Measurements from ENCODE around the gene NMNAT2. TPM values are rescaled to one million over a fixed set of nuclear protein-coding genes. Genes with fewer than 3 reads are reported as not detected.

NMNAT2 gene
- total and polyA plus RNA-seq, 2 of the 13 experiments (the other 11 are each of a cell fraction or from before 2014, with no cell fraction given): not detected

- in situ Hi-C loops (cut with HindIII; ENCODE audit: extremely low pct_ligation_motif_present, low pct_unique_long_range_greater_than_20kb): no loop called here
- Histone ChIP-seq H3K27ac (ENCODE audit: extremely low read length, insufficient read depth, low read length) (no peak overlapping the region), H3K79me2 (ENCODE audit: insufficient read depth, low read length) (no peaks in the 10 kb centered on the region), H4K20me1 (ENCODE audit: insufficient read depth, low read length) (no peaks in the 10 kb centered on the region), H3K9me3 (ENCODE audit: low read length) (no peaks in the 10 kb centered on the region), H3K27me3 (ENCODE audit: control insufficient read depth in 1 of 2, insufficient read depth in 2 of 2, low read length in 2 of 2) (no peaks in the 10 kb centered on the region), H2AFZ (ENCODE audit: low read length) (no peak overlapping the region), H3K36me3 (replicated peaks in 1 of 2; ENCODE audit: control insufficient read depth in 1 of 2, insufficient read depth in 2 of 2, low read length in 2 of 2) (no peaks in the 10 kb centered on the region), H3K4me2 (ENCODE audit: low read depth, low read length) (no peak overlapping the region), H3K4me3 (replicated peaks in 1 of 3; ENCODE audit: insufficient read depth in 1 of 3, low read depth in 2 of 3, low read length in 3 of 3) (no peak overlapping the region), H3K9ac (ENCODE audit: insufficient read depth, low read depth, low read length) (no peak overlapping the region), H3K4me1 (ENCODE audit: insufficient read depth, low read length) (no peaks in the 10 kb centered on the region)
- FAIRE-seq (no peak), DNase-seq (ENCODE audit: low spot score) (no peak), ATAC-seq (no peak)
- ChIA-PET CTCF (ENCODE audit: low intra/inter-chr PET ratio, low total read pairs) (no interaction called here), POLR2A (no interaction called here)
- intact Hi-C loops (cut with micrococcal nuclease; ENCODE audit: unreplicated experiment): no loop called here
- 95% methylated on average over 1 of the region's 1 CpG for WGBS (ENCODE audit: low lambda C conversion rate)
- no TSS peak for BruUV-seq (replicated peaks)
- TF ChIP-seq MATR3 (CRISPR knock-in tag; IDR thresholded peaks at IDR 0.05): no peak
- no peak for TF ChIP-seq ZNF577 (CRISPR knock-in tag; IDR thresholded peaks at IDR 0.05; ENCODE audit: borderline replicate concordance, low read depth)
- TF ChIP-seq ZFP41 (CRISPR knock-in tag; IDR thresholded peaks at IDR 0.05; ENCODE audit: borderline replicate concordance): no peak
- TF ChIP-seq SUZ12 (IDR thresholded peaks at IDR 0.05; ENCODE audit: low read depth, low read length): no peak
- no peak for TF ChIP-seq SOX5 (CRISPR knock-in tag; IDR thresholded peaks at IDR 0.05; ENCODE audit: borderline replicate concordance)
- no peak for TF ChIP-seq ZNF343 (CRISPR knock-in tag; IDR thresholded peaks at IDR 0.05)
- TF ChIP-seq ZNF780A (CRISPR knock-in tag; IDR thresholded peaks at IDR 0.05): no peak
- no peak for TF ChIP-seq ZNF883 (CRISPR knock-in tag; IDR thresholded peaks at IDR 0.05; ENCODE audit: not compliant biosample characterization)
- TF ChIP-seq ZNF782 (CRISPR knock-in tag; IDR thresholded peaks at IDR 0.05; ENCODE audit: borderline replicate concordance): no peak
- no peak for TF ChIP-seq NKX3-1 (CRISPR knock-in tag; IDR thresholded peaks at IDR 0.05)
- TF ChIP-seq U2AF1 (optimal IDR thresholded peaks at IDR 0.05; ENCODE audit: low read depth, low read length): no peak
- TF ChIP-seq ZHX2 (IDR thresholded peaks at IDR 0.05; ENCODE audit: low read depth): no peak
- TF ChIP-seq ZHX2 (CRISPR knock-in tag; IDR thresholded peaks at IDR 0.05; ENCODE audit: borderline replicate concordance): no peak
- TF ChIP-seq HES4 (CRISPR knock-in tag; IDR thresholded peaks at IDR 0.05; ENCODE audit: borderline replicate concordance): no peak
- no peak for TF ChIP-seq ETV5 (CRISPR knock-in tag; IDR thresholded peaks at IDR 0.05; ENCODE audit: borderline replicate concordance)
- no peak for TF ChIP-seq DR1 (CRISPR knock-in tag; IDR thresholded peaks at IDR 0.05)
- TF ChIP-seq SP1 (IDR thresholded peaks at IDR 0.05): no peak
- no peak for TF ChIP-seq SP1 (CRISPR knock-in tag; IDR thresholded peaks at IDR 0.05)
- no peak for TF ChIP-seq ZNF567 (CRISPR knock-in tag; IDR thresholded peaks at IDR 0.05; ENCODE audit: borderline replicate concordance)
- TF ChIP-seq NFE2L2 (IDR thresholded peaks at IDR 0.05; ENCODE audit: low read length): no peak
- no peak for TF ChIP-seq IRX3 (CRISPR knock-in tag; IDR thresholded peaks at IDR 0.05; ENCODE audit: borderline replicate concordance, low read depth)
These were observed 38.6 kb upstream of the NMNAT2 start for GRCh38 chr1:183456826-183457225.

Data from HepG2 (cell line).